Erythroblast (primary cell): ENCODE results near the gene CYP3A5.
"Not testable (repeated sequence)": the region's sequence is repeated elsewhere in the genome, so short reads cannot be mapped to it uniquely, and the experiment has no call there.

Source experiments
- DNase-seq, 2 experiments: peaks; one replicate each; lab custom pipeline; 2025; lab: John Stamatoyannopoulos, UW
- GATA1 ChIP-seq: IDR thresholded peaks from 2 replicates; pipeline ENCODE4 v1.6.1; 2011; ENCODE audit warnings: low read depth, mild to moderate bottlenecking, control low read depth, low read length, moderate library complexity
- POLR2A ChIP-seq: IDR thresholded peaks from 2 replicates; pipeline ENCODE4 v1.6.1; 2011; ENCODE audit warnings: mild to moderate bottlenecking, low read length

Gene CYP3A5

GRCh38 chr7:99668541-99668940, 11.3 kb downstream of the CYP3A5 start:
- no peak for DNase-seq
- no peak for TF ChIP-seq GATA1
- no peak for TF ChIP-seq POLR2A

DNA sequence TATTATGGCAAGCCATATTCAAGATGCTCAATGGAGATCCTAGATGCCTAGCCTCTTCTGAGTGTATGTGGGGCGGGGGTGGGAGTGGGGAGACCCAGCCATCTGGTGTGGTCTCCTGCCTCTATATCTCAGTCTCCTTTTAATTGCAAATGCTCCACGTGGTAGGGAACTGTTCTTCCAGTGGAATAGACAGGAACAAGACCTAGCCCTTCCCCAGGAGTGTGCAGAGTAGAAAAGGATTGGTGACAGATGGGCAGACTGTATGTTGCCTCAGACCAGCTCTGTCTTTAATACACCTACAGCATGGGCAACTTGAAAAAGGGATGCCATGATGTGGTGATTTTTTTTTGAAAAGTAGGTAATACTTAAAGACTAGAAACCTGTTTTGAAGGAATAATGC, 12.6 kb downstream of the CYP3A5 start:
- no peak for DNase-seq
- TF ChIP-seq POLR2A (no peak), GATA1 (no peak)

GRCh38 chr7:99666013-99666395, 13.8 kb downstream of the CYP3A5 start:
- no peak for DNase-seq

DNA sequence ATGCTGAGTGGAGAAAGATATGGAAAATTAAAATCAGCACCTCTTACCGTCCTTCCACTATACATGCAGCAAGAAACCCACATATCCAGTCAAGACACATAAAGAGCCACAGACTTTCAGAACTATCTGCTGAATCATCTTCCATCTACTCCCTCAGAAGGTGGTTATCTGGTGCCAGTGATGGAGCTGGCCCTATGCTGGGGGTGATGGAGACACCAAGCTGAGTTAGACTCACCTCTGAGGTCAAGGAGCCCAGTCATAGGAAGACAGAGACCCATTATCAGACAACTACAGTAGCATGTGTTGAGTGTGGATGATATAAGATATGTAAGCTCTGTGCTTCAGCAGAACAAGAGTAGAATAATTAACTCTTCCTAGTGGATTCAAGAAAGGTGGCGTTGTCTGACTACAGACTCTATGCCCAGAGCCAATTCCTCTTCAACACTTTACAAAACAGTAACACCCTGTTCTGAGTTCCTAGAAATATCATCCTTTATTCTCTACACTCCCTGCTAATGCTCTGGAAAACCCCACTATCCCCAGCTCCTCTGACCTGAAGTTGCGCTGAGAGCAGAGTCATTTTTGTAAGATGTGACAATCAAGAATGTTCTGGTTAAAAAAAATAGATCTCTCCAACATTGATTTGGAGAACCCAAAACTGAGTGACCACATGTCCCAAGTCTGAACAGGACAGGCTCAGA, 14.3 kb downstream of the CYP3A5 start:
- peak; percentile 84 to 95 for DNase-seq
- TF ChIP-seq GATA1 = no peak
- no peak for TF ChIP-seq POLR2A

More at GRCh38 chr7:99666013-99666395, 13.8 kb downstream of the CYP3A5 start:
- no peak for TF ChIP-seq POLR2A
- no peak for TF ChIP-seq GATA1

GRCh38 chr7:99657879-99658278, 21.9 kb downstream of the CYP3A5 start:
- not testable (repeated sequence) for DNase-seq

DNA sequence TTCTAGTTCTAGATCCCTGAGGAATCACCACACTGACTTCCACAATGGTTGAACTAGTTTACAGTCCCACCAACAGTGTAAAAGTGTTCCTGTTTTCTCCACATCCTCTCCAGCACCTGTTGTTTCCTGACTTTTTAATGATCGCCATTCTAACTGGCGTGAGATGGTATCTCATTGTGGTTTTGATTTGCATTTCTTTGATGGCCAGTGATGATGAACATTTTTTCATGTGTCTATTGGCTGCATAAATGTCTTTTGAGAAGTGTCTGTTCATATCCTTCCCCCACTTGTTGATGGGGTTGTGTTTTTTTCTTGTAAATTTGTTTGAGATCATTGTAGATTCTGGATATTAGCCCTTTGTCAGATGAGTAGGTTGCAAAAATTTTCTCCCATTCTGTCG, 25.2 kb downstream of the CYP3A5 start:
- not testable (repeated sequence) for DNase-seq

DNA sequence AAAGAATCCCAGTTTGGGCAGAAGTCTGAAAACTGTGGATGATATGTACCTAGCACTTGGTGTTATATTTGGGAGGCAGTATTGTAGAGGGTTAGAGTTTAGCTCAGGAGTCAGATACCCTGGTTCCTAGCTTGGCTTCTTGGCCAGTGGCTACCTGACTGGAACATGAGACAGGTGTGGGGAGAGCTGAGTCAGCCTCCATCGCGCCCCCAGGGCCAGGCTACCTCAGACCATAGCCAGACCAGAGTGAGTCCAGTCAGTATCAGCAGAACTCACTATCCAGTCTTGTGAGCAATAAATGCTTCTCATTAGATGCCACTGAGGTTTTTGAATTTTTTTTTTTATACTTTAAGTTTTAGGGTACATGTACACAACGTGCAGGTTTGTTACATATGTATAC, 26.0 kb downstream of the CYP3A5 start:
- TF ChIP-seq POLR2A (no peak), GATA1 (no peak)
- no peak for DNase-seq

GRCh38 chr7:99653269-99653668, 26.5 kb downstream of the CYP3A5 start:
- not testable (repeated sequence) for DNase-seq

- DNase-seq = no peak
These were observed 27.1 kb downstream of the CYP3A5 start for GRCh38 chr7:99652671-99653070.

DNA sequence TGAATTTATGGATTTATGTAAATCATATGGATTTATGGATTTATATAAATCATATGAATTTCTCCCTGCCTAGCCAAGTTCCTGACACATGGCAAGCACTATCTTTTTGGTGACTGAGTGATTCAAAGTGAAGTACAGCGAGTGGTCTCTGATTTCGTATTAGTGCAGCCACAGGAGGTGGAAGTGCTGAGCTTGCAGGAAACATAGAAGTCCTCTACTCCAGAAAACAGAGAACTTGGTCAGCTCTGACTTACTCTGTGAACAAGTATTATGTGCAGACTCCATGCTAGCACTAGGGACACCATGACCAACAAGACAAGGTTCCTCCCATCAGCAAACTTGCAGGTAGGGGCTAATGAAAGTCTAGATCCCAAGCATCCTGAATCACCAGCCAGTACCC, 28.5 kb downstream of the CYP3A5 start:
- TF ChIP-seq GATA1 (no peak), POLR2A (no peak)
- DNase-seq = no peak

More at GRCh38 chr7:99652671-99653070, 27.1 kb downstream of the CYP3A5 start:
- TF ChIP-seq POLR2A (no peak), GATA1 (no peak)

- DNase-seq = no peak
- TF ChIP-seq POLR2A (no peak), GATA1 (no peak)
These were observed 31.0 kb downstream of the CYP3A5 start for GRCh38 chr7:99648843-99649242.

DNA sequence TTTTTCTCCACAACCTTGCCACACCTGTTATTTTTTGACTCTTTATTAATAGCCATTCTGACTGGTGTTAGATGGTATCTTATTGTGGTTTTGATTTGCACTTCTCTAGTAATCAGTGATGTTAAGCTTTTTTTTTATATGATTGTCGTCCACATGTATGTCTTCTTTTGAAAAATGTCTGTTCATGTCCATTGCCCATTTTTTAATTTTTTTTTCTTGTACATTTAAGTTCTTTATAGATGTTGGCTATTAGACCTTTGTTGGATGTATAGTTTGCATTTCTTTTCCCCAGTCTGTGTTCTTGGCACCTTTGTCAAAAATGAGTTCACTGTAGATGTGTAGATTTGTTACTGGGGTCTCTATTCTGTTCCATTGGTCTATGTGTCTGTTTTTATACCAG, 34.2 kb downstream of the CYP3A5 start:
- TF ChIP-seq GATA1 (no peak), POLR2A (no peak)
- DNase-seq = no peak

- TF ChIP-seq GATA1 (no peak), POLR2A (no peak)
- no peak for DNase-seq
These were observed 35.4 kb downstream of the CYP3A5 start for GRCh38 chr7:99644431-99644830.

DNA sequence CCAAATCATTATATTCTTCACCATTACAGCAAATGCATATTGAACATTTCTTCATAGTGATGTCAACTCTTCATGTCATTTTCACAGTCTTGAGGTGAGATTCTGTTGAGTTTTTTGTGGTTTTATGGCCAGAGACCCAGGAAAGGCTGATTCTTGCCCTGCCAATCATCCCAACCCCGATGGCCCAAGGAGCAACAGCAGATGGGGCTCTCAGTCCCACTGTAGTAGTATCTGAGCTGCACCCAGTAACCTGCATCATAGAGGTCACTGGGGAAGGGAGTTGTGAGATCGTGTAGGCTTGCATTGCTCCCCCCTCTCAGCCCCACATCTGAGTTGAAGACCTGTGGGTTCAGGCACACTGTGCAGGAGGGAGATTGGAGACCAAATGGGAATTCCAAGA, 36.3 kb downstream of the CYP3A5 start:
- DNase-seq = no peak
- TF ChIP-seq POLR2A (no peak), GATA1 (no peak)

DNA sequence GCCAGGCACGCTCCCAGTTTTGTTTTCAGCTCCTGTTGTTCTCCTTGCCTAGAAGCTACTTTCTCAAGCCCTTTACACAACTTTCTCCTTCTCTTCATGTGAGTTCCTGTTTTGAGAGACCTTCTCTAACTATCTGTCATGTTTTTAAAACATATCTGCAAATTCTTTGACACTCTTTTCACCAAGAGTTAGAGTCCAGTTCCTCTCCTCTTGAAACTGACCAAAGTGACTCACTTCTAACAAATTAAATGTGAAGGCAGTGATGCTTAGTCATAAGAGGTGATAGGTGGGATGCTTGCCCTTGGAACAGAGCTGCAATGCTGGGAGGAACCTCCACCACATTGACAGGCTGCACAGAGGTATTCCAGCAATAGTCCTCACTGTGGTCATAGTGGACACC, 37.8 kb downstream of the CYP3A5 start:
- TF ChIP-seq POLR2A = no peak
- TF ChIP-seq GATA1 = no peak
- DNase-seq = no peak

DNA sequence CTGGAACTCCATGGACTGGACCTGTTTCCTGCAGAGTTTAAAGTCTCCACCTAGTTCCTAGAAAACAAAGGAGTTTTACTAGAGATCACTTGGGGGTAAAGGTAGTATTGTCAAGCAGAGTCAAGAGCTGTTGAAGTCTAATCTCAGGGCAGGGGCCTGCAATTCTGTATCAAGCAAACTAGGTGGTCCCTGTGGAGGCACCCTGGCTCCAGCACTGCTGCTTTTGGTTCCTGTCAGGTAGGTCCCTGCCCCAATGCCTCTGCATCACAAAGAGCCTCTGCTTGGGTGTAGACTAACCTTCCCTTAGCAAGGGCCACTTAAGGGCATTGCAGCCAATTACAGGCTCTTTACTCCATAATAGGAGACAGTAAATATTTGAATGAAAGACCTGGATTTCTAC, 40.5 kb downstream of the CYP3A5 start:
- no peak for TF ChIP-seq POLR2A
- no peak for TF ChIP-seq GATA1
- no peak for DNase-seq
